ENCODE data around the gene SNX24.

Gene SNX24

GRCh38 chr5:122882831-122883230 is 37.4 kb downstream of the SNX24 start:
- no peaks in the 10 kb centered on the region for H3F3A ChIP-seq (ENCODE audit: insufficient read depth)
- no peaks in the 10 kb centered on the region; the same call in 1 of the 2 replicates for H3K9me3 ChIP-seq (ENCODE audit: insufficient read depth, low read length)
- no peak overlapping the region for H3K27ac ChIP-seq (ENCODE audit: low read depth, low read length)
- no peaks in the 10 kb centered on the region for H3K79me2 ChIP-seq (ENCODE audit: insufficient read depth, low read length)
- no peaks in the 10 kb centered on the region for H3K9me2 ChIP-seq (replicated peaks; ENCODE audit: insufficient read depth, low read length)
- no peak overlapping the region for H3K9ac ChIP-seq (ENCODE audit: low read length)
- no peak overlapping the region for H3K4me2 ChIP-seq (ENCODE audit: low read depth, low read length, poor library complexity, severe bottlenecking)
- H3K4me3 ChIP-seq (ENCODE audit: insufficient read depth, low read length, poor library complexity, severe bottlenecking) = no peak overlapping the region
- no peaks in the 10 kb centered on the region for H3K27me3 ChIP-seq (ENCODE audit: low read length)
- no peaks in the 10 kb centered on the region for H3K36me3 ChIP-seq (ENCODE audit: low read length)
- no peak overlapping the region for H2AFZ ChIP-seq (ENCODE audit: low read depth, low read length, severe bottlenecking)
- TF ChIP-seq EZH2phosphoT487 (conservative IDR thresholded peaks at IDR 0.05; ENCODE audit: low read length) (no peak), CTCF (IDR thresholded peaks at IDR 0.05; ENCODE audit: insufficient read depth, low read length, poor library complexity, severe bottlenecking) (no peak)
- no peaks in the 10 kb centered on the region for H4K20me1 ChIP-seq (ENCODE audit: low read depth, low read length)

- Histone ChIP-seq H3K36me3 (ENCODE audit: low read length) (no peaks in the 10 kb centered on the region), H2AFZ (ENCODE audit: low read depth, low read length, severe bottlenecking) (no peak overlapping the region)
Observed at GRCh38 chr5:122885045-122885517, 39.7 kb downstream of the SNX24 start.

GRCh38 chr5:122885891-122886290 is 40.5 kb downstream of the SNX24 start:
- H3K36me3 ChIP-seq (ENCODE audit: low read length) = no peaks in the 10 kb centered on the region; the same call in 1 of the 2 replicates
- H3K4me3 ChIP-seq (ENCODE audit: insufficient read depth, low read length, poor library complexity, severe bottlenecking) = no peak overlapping the region
- H3K9ac ChIP-seq (ENCODE audit: low read length) = no peak overlapping the region
- no peaks in the 10 kb centered on the region for H3F3A ChIP-seq (ENCODE audit: insufficient read depth)
- no peak overlapping the region for H3K4me2 ChIP-seq (ENCODE audit: low read depth, low read length, poor library complexity, severe bottlenecking)
- no peaks in the 10 kb centered on the region for H3K27me3 ChIP-seq (ENCODE audit: low read length)
- no peak for TF ChIP-seq CTCF (IDR thresholded peaks at IDR 0.05; ENCODE audit: insufficient read depth, low read length, poor library complexity, severe bottlenecking)
- TF ChIP-seq EZH2phosphoT487 (conservative IDR thresholded peaks at IDR 0.05; ENCODE audit: low read length) = no peak
- H3K9me2 ChIP-seq (replicated peaks; ENCODE audit: insufficient read depth, low read length) = no peaks in the 10 kb centered on the region
- H3K9me3 ChIP-seq (ENCODE audit: insufficient read depth, low read length) = no peaks in the 10 kb centered on the region; the same call in 1 of the 2 replicates
- H3K27ac ChIP-seq (ENCODE audit: low read depth, low read length) = no peak overlapping the region
- H3K79me2 ChIP-seq (ENCODE audit: insufficient read depth, low read length) = no peaks in the 10 kb centered on the region
- no peak overlapping the region for H2AFZ ChIP-seq (ENCODE audit: low read depth, low read length, severe bottlenecking)
- H4K20me1 ChIP-seq (ENCODE audit: low read depth, low read length) = no peaks in the 10 kb centered on the region

More at GRCh38 chr5:122885045-122885517, 39.7 kb downstream of the SNX24 start:
- Histone ChIP-seq H3K9ac (ENCODE audit: low read length) (no peak overlapping the region), H3K4me3 (ENCODE audit: insufficient read depth, low read length, poor library complexity, severe bottlenecking) (no peak overlapping the region), H3K9me2 (replicated peaks; ENCODE audit: insufficient read depth, low read length) (no peaks in the 10 kb centered on the region), H4K20me1 (ENCODE audit: low read depth, low read length) (no peaks in the 10 kb centered on the region), H3K4me2 (ENCODE audit: low read depth, low read length, poor library complexity, severe bottlenecking) (no peak overlapping the region), H3K27me3 (ENCODE audit: low read length) (no peaks in the 10 kb centered on the region), H3K9me3 (ENCODE audit: insufficient read depth, low read length) (no peaks in the 10 kb centered on the region; the same call in 1 of the 2 replicates), H3K79me2 (ENCODE audit: insufficient read depth, low read length) (no peaks in the 10 kb centered on the region), H3K27ac (ENCODE audit: low read depth, low read length) (no peak overlapping the region), H3F3A (ENCODE audit: insufficient read depth) (no peaks in the 10 kb centered on the region)
- no peak for TF ChIP-seq EZH2phosphoT487 (conservative IDR thresholded peaks at IDR 0.05; ENCODE audit: low read length)
- no peak for TF ChIP-seq CTCF (IDR thresholded peaks at IDR 0.05; ENCODE audit: insufficient read depth, low read length, poor library complexity, severe bottlenecking)

Data from SU-DHL-6 (cell line).